HepG2 (cell line): ENCODE measurements around the gene DIRAS1. TPM values are rescaled to one million over a fixed set of nuclear protein-coding genes. Genes with fewer than 3 reads are reported as not detected.

Experiments used
- SALL1 ChIP-seq: sonication (generic); formaldehyde crosslinking; IDR thresholded peaks from 2 replicates; pipeline ENCODE4 v1.8.0; 2022; ENCODE audit warnings: mild to moderate bottlenecking, missing genetic modification reagents
- ZNF703 ChIP-seq: sonication (generic); formaldehyde crosslinking; IDR thresholded peaks from 2 replicates; pipeline ENCODE4 v1.5.1; 2020; ENCODE audit warnings: missing genetic modification reagents, mild to moderate bottlenecking, moderate library complexity, borderline replicate concordance
- ZNF816 ChIP-seq: sonication (generic); formaldehyde crosslinking; IDR thresholded peaks from 2 replicates; pipeline ENCODE4 v1.8.0; 2022; ENCODE audit warnings: missing genetic modification reagents, mild to moderate bottlenecking, borderline replicate concordance
- polyA plus RNA-seq, 8 experiments: library from polyadenylated mRNA; depleted of rRNA in 3 of 8; stranded (reverse) in 7 of 8; unstranded in 1 of 8; fragments of >200 nt; fragmentation: Illumina TruSeq in 4 of 8; extraction: Trizol in 4 of 8; gene quantifications; 2 replicates each; pipeline versions ENCODE4 v1.2.1 to v1.2.3, GENCODE V29; 2011 to 2016; ENCODE audit warnings: low read depth in 4 of 8, missing spikeins in 1 of 8, mixed read lengths in 1 of 8; ENCODE audit not compliant: insufficient read depth in 1 of 8
- total RNA-seq, 5 experiments: library from RNA; depleted of rRNA; stranded (reverse); fragments of >200 nt; fragmentation: Illumina TruSeq; extraction: Trizol; gene quantifications; 2 replicates each; pipeline ENCODE4 v1.2.3, GENCODE V29; 2016; ENCODE audit warnings: low read depth in 1 of 5
- TF ChIP-seq, protein P1 (sequence below): sonication (generic); formaldehyde crosslinking; IDR thresholded peaks from 2 replicates; pipeline ENCODE4 v1.4.0; 2020; ENCODE audit warnings: missing genetic modification reagents, borderline replicate concordance
- TF ChIP-seq, protein P2 (sequence below): sonication (generic); formaldehyde crosslinking; IDR thresholded peaks from 2 replicates; pipeline ENCODE4 v1.5.0; 2020; ENCODE audit warnings: mild to moderate bottlenecking, missing genetic modification reagents, moderate library complexity

Gene DIRAS1
- total and polyA plus RNA-seq, 2 of the 13 experiments (the other 11 are each of a cell fraction or from before 2014, with no cell fraction given) = 0.97 to 1.8 TPM

DNA sequence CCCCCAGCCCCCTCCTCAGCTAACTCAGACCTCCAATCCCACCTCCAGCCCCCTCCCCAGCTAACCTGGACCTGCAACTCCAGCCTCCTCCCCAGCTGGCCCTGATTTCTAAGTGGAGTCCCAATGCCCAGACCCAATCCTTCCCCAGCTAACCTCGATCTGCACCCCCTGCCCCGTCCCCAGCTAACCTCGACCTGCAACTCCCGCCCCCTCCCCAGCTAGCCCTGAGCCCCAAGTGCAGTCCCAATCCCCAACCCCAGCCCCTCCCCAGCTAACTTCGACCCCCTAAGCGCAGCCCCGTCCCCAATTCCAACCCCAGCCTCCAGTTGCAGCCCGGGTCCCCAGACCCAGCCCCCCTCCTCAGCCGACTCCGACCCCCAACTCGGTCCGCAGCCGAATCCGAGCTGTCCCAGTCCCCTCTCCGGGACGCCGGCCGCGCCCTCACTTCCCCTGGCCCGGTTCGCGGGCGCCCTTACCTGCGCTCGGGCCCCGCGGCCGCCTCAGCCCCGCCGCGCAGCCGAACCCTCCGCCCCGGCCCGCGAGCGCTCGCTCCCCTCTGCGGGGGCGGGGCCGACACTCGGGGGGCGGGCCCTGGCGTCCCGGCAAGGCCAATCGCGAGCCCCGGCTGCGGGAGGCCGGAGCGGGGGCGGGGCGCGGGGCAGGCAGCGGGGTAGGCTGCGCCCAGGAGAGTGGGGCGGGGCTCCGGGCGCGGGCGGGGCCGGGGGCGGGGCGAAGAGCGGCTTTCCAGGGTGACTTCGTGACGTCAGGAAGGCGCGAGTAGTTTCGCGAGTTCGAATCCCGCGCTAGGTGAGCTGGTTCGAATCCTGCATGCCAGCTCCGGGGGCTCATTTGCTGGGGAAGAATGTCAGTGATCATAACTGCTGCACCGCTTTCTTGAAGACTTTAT lies 18.7 kb downstream of the DIRAS1 start, which contains the start of gene GNG7 (continued):
- TF ChIP-seq SALL1 (no peak), ZNF703 (CRISPR knock-in tag) (no peak), ZNF816 (no peak)
- TF ChIP-seq, protein P1, sequence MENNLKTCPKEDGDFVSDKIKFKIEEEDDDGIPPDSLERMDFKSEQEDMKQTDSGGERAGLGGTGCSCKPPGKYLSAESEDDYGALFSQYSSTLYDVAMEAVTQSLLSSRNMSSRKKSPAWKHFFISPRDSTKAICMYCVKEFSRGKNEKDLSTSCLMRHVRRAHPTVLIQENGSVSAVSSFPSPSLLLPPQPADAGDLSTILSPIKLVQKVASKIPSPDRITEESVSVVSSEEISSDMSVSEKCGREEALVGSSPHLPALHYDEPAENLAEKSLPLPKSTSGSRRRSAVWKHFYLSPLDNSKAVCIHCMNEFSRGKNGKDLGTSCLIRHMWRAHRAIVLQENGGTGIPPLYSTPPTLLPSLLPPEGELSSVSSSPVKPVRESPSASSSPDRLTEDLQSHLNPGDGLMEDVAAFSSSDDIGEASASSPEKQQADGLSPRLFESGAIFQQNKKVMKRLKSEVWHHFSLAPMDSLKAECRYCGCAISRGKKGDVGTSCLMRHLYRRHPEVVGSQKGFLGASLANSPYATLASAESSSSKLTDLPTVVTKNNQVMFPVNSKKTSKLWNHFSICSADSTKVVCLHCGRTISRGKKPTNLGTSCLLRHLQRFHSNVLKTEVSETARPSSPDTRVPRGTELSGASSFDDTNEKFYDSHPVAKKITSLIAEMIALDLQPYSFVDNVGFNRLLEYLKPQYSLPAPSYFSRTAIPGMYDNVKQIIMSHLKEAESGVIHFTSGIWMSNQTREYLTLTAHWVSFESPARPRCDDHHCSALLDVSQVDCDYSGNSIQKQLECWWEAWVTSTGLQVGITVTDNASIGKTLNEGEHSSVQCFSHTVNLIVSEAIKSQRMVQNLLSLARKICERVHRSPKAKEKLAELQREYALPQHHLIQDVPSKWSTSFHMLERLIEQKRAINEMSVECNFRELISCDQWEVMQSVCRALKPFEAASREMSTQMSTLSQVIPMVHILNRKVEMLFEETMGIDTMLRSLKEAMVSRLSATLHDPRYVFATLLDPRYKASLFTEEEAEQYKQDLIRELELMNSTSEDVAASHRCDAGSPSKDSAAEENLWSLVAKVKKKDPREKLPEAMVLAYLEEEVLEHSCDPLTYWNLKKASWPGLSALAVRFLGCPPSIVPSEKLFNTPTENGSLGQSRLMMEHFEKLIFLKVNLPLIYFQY (CRISPR knock-in tag) = no peak
- TF ChIP-seq, protein P2, sequence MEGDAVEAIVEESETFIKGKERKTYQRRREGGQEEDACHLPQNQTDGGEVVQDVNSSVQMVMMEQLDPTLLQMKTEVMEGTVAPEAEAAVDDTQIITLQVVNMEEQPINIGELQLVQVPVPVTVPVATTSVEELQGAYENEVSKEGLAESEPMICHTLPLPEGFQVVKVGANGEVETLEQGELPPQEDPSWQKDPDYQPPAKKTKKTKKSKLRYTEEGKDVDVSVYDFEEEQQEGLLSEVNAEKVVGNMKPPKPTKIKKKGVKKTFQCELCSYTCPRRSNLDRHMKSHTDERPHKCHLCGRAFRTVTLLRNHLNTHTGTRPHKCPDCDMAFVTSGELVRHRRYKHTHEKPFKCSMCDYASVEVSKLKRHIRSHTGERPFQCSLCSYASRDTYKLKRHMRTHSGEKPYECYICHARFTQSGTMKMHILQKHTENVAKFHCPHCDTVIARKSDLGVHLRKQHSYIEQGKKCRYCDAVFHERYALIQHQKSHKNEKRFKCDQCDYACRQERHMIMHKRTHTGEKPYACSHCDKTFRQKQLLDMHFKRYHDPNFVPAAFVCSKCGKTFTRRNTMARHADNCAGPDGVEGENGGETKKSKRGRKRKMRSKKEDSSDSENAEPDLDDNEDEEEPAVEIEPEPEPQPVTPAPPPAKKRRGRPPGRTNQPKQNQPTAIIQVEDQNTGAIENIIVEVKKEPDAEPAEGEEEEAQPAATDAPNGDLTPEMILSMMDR (CRISPR knock-in tag) = no peak
- TF ChIP-seq, all 625 proteins: peak for 38
